Fibroblast of skin of right biceps (primary cell): ENCODE measurements around the gene CD2AP.
"Not testable (repeated sequence)": the region's sequence is repeated elsewhere in the genome, so short reads cannot be mapped to it uniquely, and the experiment has no call there.

Experiments
- DNase-seq: peaks from one replicate; pipeline ENCODE4 v3.0.0-alpha.2; 2013

The CD2AP gene

GRCh38 chr6:47647626-47648025 is 170.0 kb downstream of the CD2AP start:
- not testable (repeated sequence) for DNase-seq

DNA sequence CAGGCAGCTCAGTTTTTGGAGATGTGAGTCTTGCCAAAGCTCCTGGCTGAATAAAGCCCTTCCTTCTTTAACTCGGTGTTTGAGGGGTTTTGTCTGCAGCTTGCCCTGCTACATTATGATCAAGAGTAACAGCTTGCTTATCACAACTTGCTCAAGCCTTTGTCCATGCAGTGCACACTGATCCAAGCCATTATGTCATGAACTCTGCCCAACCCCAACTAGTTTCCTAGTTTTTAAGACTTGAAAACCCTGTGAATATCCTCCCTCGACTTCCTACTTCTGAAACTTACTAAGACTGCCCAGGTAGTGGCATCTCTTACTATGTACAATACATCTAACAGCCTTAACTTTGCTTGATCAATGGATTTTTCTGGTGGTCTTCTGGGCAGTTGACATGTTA is 170.4 kb downstream of the CD2AP start:
- DNase-seq: no peak

GRCh38 chr6:47650553-47651432 is 173.2 kb downstream of the CD2AP start:
- no peak for DNase-seq

DNA sequence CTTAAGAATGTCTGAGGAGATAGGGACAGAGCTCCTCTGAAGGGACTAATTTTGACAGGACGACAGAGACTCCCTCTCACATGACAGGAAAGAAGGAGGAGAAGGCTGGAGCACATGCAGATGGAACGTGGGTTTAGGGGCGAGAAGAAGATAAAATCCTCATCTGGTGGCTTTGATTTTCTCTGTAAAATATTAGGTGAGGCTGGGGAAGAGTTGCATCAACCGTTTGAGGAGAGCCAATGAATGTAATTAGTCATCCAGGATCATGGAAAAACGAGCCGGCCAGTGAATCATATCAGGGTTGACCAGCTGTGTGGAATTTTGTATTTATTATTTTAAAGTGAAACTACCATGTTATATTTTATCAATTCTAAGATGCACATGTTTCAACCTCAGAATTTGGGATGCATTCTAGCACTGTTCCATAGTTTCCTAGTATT is 173.9 kb downstream of the CD2AP start:
- DNase-seq: peak; percentile 56

DNA sequence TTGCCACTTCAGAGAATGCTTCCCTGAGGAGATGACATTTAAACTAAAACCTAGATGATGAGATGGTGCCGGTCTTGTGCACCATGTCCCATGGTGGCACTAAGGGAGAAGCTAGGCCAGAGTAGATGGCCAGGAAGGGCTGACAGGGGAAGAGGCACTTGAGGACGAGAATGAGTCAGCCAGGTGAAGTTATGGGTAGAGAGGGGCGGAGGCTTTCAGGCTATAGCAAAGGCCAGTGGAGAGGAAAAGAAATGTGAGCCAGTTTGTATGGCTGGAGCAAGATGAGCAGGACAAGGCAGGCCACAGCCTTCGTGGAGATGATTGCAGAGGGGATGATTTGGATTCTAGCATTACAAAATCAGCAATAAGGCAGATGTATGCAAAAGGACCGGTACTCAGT is 176.1 kb downstream of the CD2AP start:
- no peak for DNase-seq

DNA sequence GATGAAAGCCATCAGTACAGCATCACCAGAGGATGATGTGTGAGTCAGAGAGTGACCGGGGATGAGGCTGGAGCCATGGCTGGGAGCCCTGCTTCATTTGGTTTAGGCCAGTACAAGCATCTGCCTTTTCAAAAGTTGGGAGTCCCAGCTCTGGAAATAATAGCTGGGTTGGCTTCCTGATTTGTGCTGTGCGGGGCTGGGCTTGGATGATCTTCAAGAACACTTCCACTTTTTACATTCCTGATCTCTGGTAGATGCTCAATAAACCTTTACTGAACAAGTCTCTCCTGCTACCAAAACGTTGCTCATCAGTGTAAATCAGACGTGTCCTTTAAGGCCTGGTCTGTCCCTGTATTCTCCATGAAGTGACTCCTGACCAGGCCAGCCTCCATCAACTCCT is 176.7 kb downstream of the CD2AP start:
- DNase-seq: no peak

DNA sequence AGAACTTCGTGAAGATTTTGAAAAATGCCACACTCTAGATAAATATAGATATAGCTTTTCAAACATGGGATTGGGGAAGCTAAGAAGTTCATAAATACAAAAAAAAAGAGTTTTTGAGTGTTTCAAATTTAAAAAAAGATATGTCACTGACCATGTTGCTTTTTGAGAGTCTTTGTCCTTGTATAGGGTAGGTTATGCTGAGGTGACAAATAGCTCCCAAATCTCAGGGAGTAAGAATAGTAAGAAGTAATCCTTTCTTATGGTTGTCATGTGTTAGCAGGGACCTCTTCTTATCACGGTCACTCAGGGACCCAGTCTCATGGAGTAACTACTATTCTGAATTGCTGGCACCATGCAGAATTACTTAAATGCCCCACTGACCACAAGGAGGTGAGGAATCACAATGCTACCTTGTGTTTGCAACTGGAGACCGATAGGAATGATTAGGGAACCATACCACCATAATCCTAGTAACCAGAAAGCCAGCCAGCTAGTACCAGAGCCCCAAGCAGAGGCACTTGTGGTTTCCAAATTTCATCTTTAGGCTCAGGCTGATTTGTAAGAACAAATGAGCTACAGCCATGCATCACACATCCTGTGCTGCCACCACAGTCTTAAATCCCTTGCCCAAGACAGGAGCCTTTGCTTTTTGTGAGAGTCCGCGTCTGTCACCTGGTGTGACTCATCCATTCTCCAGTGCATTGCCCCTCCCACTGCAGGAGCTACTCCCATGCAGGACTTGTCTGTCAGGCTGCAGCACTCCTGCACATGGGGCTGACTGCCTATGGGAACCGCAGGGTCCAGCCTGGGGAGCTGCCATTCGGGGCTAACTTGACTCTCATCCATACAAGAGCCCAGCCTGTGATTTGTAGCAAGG is 178.4 kb downstream of the CD2AP start:
- DNase-seq: peak; percentile 58

GRCh38 chr6:47661960-47662359 is 184.4 kb downstream of the CD2AP start:
- DNase-seq: no peak

DNA sequence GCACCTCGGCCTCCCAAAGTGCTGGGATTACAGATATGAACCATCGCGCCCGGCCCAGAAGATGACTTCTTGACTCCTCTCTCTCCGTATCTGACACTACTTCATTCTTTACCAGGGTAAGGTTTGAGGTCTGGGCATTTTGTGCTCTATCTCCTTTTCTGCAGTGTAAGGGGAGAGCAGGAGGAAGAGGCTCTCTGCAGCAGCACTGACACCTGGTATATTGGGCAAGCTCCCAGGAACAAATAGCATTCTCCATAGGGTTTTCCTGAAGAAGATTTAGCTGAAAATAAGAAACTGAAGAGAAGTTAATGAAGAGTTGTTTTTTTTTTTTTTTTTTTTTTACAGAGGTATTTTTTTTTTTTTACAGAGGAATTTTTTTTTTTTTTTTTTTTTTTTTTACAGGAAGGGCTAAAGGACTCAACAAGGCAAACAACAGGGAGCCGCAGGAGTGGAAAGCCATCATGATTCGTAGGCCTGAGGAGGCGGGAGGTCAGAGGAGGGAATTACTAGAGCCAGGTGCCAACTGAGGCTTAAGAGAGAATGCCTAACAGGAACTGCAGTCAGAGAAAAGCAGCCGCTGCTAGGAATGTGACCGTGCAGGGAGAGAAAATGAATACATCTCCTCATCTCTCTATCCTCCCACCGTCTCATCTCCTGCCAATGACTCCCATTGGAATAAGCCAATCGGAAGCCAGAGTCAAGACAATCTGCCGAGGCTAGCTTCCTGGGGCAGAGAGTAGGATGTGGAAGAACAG is 186.1 kb downstream of the CD2AP start:
- no peak for DNase-seq

DNA sequence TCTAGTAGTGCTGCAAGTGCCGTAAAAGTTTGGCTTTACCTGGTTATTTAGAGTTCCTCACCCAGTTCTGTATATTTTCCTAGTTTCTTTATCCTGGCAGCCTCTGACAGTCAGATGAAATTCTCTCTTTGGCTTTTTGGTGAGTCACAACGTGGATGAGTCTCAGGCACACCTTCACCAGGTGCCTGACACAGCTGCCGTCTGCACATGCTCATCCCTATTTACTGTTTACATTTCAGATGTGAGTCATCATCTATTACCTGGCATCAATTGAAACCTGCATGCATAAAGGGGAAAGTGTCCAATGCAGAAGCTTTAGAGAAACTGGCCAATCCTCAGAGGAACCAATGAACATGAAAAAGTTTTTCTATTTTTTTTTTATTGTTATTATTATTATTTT is 187.5 kb downstream of the CD2AP start:
- DNase-seq: no peak

DNA sequence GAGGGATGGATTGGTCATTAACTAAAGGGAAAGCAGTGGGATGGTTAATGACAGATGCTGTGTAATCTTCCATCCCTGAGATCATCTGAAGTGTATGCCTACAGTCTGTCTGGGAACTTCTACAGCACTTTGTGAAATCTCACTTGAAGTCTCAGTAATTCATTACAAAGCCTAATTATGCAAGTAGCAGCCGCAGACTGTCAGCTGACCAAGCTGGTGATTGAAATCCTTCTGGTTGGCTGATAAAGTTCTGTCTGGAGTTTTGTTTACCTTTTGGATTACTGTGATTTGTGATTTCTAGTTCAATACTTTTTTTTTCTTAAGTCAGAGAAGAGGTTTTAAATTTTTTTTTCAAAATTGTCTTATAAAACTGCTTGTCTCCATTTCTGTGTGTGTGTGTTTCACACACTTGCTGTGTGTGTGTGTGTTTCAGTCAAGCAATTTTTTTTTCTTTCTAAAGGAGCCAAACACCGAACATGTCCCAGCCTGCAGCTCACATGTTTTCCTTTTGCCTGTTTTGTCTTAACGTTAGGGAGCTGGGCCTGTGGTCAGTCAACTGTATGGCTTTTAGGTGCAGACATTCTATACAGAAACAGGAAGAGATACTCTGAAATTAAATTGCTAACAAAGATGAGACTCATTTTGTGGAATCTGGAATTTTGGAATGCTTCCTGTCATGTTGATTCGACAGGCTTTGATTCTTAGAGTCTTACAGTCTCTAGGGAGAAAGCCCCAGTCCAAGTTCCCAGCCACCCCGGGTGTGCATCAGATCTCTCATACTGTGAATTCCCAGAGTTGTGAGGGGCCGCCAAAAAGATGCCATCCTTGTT is 192.3 kb downstream of the CD2AP start:
- DNase-seq: peak; percentile 45

- DNase-seq: no peak
Observed at GRCh38 chr6:47670851-47671250, 193.3 kb downstream of the CD2AP start.

- no peak for DNase-seq
Observed at GRCh38 chr6:47671777-47672176, 194.2 kb downstream of the CD2AP start.

DNA sequence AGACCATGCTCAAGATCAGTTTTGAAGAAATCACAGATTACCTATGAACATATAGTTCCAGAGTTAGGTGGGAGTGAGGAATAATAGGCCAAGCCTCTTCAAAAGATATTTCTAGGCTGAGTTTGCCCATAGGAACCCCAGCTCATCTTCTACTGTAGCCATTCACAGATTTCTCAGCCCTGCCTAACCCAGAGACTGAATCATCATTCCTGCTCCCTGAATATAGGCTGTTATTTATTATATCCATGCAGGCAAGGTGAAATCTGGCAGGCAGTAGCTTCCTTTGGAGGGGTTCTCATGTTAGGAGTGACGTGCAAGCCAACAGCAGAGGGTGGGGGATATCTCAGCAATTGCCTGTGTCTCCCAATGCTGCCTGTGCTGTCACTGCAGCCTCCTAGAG is 195.2 kb downstream of the CD2AP start:
- DNase-seq: peak; percentile 8

- DNase-seq: no peak
Observed at GRCh38 chr6:47674673-47675072, 197.1 kb downstream of the CD2AP start.
